Stimulated activated naive CD4-positive, alpha-beta T cell (primary cell): Measurements from ENCODE around the gene ZNF605.
"Not testable (repeated sequence)": the region's sequence is repeated elsewhere in the genome, so short reads cannot be mapped to it uniquely, and the experiment has no call there.

Source experiments
- DNase-seq, 6 experiments: peaks; one replicate each; lab custom pipeline; 2025; lab: John Stamatoyannopoulos, UW

The ZNF605 gene

GRCh38 chr12:132948146-132949066 lies 7.7 kb downstream of the ZNF605 start:
- no peak for DNase-seq

- DNase-seq = no peak
Observed at GRCh38 chr12:132946246-132946820, 9.8 kb downstream of the ZNF605 start.

- DNase-seq = no peak
Observed at GRCh38 chr12:132945806-132946205, 10.3 kb downstream of the ZNF605 start.

- no peak for DNase-seq
Observed at GRCh38 chr12:132942611-132943010, 13.5 kb downstream of the ZNF605 start.

- DNase-seq = no peak
Observed at GRCh38 chr12:132941336-132941954, 14.7 kb downstream of the ZNF605 start.

GRCh38 chr12:132940071-132940719 lies 15.9 kb downstream of the ZNF605 start:
- no peak for DNase-seq

GRCh38 chr12:132938807-132939206 lies 17.3 kb downstream of the ZNF605 start:
- not testable (repeated sequence) for DNase-seq

GRCh38 chr12:132937476-132937875 lies 18.6 kb downstream of the ZNF605 start:
- no peak for DNase-seq

- not testable (repeated sequence) for DNase-seq
Observed at GRCh38 chr12:132936921-132937320, 19.2 kb downstream of the ZNF605 start.

- no peak for DNase-seq
Observed at GRCh38 chr12:132936163-132936562, 19.9 kb downstream of the ZNF605 start.

GRCh38 chr12:132926415-132926833 lies 29.7 kb downstream of the ZNF605 start:
- no peak for DNase-seq

GRCh38 chr12:132925597-132926414 lies 30.3 kb downstream of the ZNF605 start:
- no peak for DNase-seq

GRCh38 chr12:132924356-132924755 lies 31.8 kb downstream of the ZNF605 start:
- no peak for DNase-seq

GRCh38 chr12:132923356-132923909 lies 32.7 kb downstream of the ZNF605 start:
- no peak for DNase-seq

- DNase-seq = no peak
Observed at GRCh38 chr12:132922676-132923075, 33.4 kb downstream of the ZNF605 start.

GRCh38 chr12:132921685-132922084 lies 34.4 kb downstream of the ZNF605 start:
- no peak for DNase-seq

- DNase-seq = no peak
Observed at GRCh38 chr12:132918680-132919079, 37.4 kb downstream of the ZNF605 start.

GRCh38 chr12:132909030-132909368 lies 47.1 kb downstream of the ZNF605 start:
- DNase-seq = no peak

- DNase-seq = peak; percentile 88 to 99 (median 94)
Observed at GRCh38 chr12:132908145-132909029, 47.7 kb downstream of the ZNF605 start.

GRCh38 chr12:132907789-132908144 lies 48.3 kb downstream of the ZNF605 start:
- DNase-seq = not testable (repeated sequence)
